ENCODE measurements around the gene DYNC1I1.

Gene DYNC1I1

GRCh38 chr7:95737828-95738505 is 34.4 kb upstream of the DYNC1I1 start:
- Mint-ChIP-seq H3K27me3 (ENCODE audit: low read depth) (no peaks in the 10 kb centered on the region), H3K9me3 (no peaks in the 10 kb centered on the region), H3K4me1 (no peaks in the 10 kb centered on the region), H3K4me3 (no peak overlapping the region), H3K36me3 (ENCODE audit: low read depth) (no peaks in the 10 kb centered on the region), H3K27ac (no peak overlapping the region)
- no peak for TF ChIP-seq CTCF (IDR thresholded peaks at IDR 0.05; ENCODE audit: unreplicated experiment in 3 of 3)

- H3K36me3 Mint-ChIP-seq (ENCODE audit: low read depth): no peaks in the 10 kb centered on the region
- no peaks in the 10 kb centered on the region for H3K27me3 Mint-ChIP-seq (ENCODE audit: low read depth)
- no peak overlapping the region for H3K4me3 Mint-ChIP-seq
- H3K9me3 Mint-ChIP-seq: peaks cover 5% of the 10 kb centered on the region
- TF ChIP-seq CTCF (IDR thresholded peaks at IDR 0.05; ENCODE audit: unreplicated experiment in 3 of 3): no peak
- no peaks in the 10 kb centered on the region for H3K4me1 Mint-ChIP-seq
- no peak overlapping the region for H3K27ac Mint-ChIP-seq
Observed at GRCh38 chr7:95749044-95749443, 23.3 kb upstream of the DYNC1I1 start.

GRCh38 chr7:95749515-95749914 is 22.8 kb upstream of the DYNC1I1 start:
- TF ChIP-seq CTCF (IDR thresholded peaks at IDR 0.05; ENCODE audit: unreplicated experiment in 3 of 3): no peak
- Mint-ChIP-seq H3K36me3 (ENCODE audit: low read depth) (no peaks in the 10 kb centered on the region), H3K27me3 (ENCODE audit: low read depth) (no peaks in the 10 kb centered on the region), H3K4me3 (no peak overlapping the region), H3K9me3 (peaks cover 5% of the 10 kb centered on the region), H3K27ac (no peak overlapping the region), H3K4me1 (no peaks in the 10 kb centered on the region)

- H3K9me3 Mint-ChIP-seq: peaks cover 5% of the 10 kb centered on the region
- H3K4me3 Mint-ChIP-seq: no peak overlapping the region
- H3K27me3 Mint-ChIP-seq (ENCODE audit: low read depth): no peaks in the 10 kb centered on the region
Observed at GRCh38 chr7:95753440-95753839, 18.9 kb upstream of the DYNC1I1 start.

GRCh38 chr7:95755277-95755934 is 16.9 kb upstream of the DYNC1I1 start:
- H3K27ac Mint-ChIP-seq: no peak overlapping the region
- H3K27me3 Mint-ChIP-seq (ENCODE audit: low read depth): no peaks in the 10 kb centered on the region
- no peaks in the 10 kb centered on the region for H3K36me3 Mint-ChIP-seq (ENCODE audit: low read depth)
- H3K9me3 Mint-ChIP-seq: peaks cover 5% of the 10 kb centered on the region
- H3K4me1 Mint-ChIP-seq: no peaks in the 10 kb centered on the region
- no peak for TF ChIP-seq CTCF (IDR thresholded peaks at IDR 0.05; ENCODE audit: unreplicated experiment in 3 of 3)
- H3K4me3 Mint-ChIP-seq: no peak overlapping the region

More at GRCh38 chr7:95753440-95753839, 18.9 kb upstream of the DYNC1I1 start:
- H3K4me1 Mint-ChIP-seq: no peaks in the 10 kb centered on the region
- H3K36me3 Mint-ChIP-seq (ENCODE audit: low read depth): no peaks in the 10 kb centered on the region
- no peak overlapping the region for H3K27ac Mint-ChIP-seq
- TF ChIP-seq CTCF (IDR thresholded peaks at IDR 0.05; ENCODE audit: unreplicated experiment in 3 of 3): no peak

GRCh38 chr7:95758187-95758586 is 14.2 kb upstream of the DYNC1I1 start:
- Mint-ChIP-seq H3K4me1 (no peaks in the 10 kb centered on the region), H3K27ac (no peak overlapping the region), H3K4me3 (no peak overlapping the region), H3K27me3 (ENCODE audit: low read depth) (no peaks in the 10 kb centered on the region), H3K9me3 (peaks cover 14% of the 10 kb centered on the region), H3K36me3 (ENCODE audit: low read depth) (no peaks in the 10 kb centered on the region)
- TF ChIP-seq CTCF (IDR thresholded peaks at IDR 0.05; ENCODE audit: unreplicated experiment in 3 of 3): no peak
